IPS DF 6.9 (cell line): ENCODE measurements around the gene CYP4F22.
"Not testable (repeated sequence)": the region's sequence is repeated elsewhere in the genome, so short reads cannot be mapped to it uniquely, and the experiment has no call there.

ENCODE experiments used
- DNase-seq: peaks from one replicate; pipeline ENCODE4 v3.0.0-alpha.2; 2013; ENCODE audit warnings: low read depth, low spot score
- H3K27ac ChIP-seq: one replicate; pipeline ENCODE4 v1.5.1; 2013; ENCODE audit warnings: low read length, control low read depth
- H3K27me3 ChIP-seq: 2 replicates; pipeline ENCODE4 v1.6.1; 2013; ENCODE audit warnings: mild to moderate bottlenecking, low read length; ENCODE audit not compliant: control insufficient read depth, insufficient read depth
- H3K36me3 ChIP-seq: 2 replicates; pipeline ENCODE4 v1.6.1; 2013; ENCODE audit warnings: low read length; ENCODE audit not compliant: control insufficient read depth, insufficient read depth
- H3K4me1 ChIP-seq: 2 replicates; pipeline ENCODE4 v1.6.1; 2013; ENCODE audit warnings: low read length; ENCODE audit not compliant: control insufficient read depth, insufficient read depth
- H3K4me3 ChIP-seq: 2 replicates; pipeline ENCODE4 v1.5.1; 2013; ENCODE audit warnings: mild to moderate bottlenecking, low read length
- H3K9me3 ChIP-seq: 2 replicates; pipeline ENCODE4 v1.6.1; 2013; ENCODE audit warnings: low read length, inconsistent platforms; ENCODE audit not compliant: control insufficient read depth, insufficient read depth
- WGBS: extraction: QIAGEN DNeasy Blood & Tissue Kit; methylation state at CpG from one replicate; pipeline ENCODE4 v1.1.7; 2013; ENCODE audit warnings: mixed read lengths, missing lambda C conversion rate; ENCODE audit not compliant: insufficient read length, insufficient coverage; 5-methylcytosine and 5-hydroxymethylcytosine counted together

Gene CYP4F22

GRCh38 chr19:15495151-15495550 lies 13.2 kb upstream of the CYP4F22 start:
- H3K27ac ChIP-seq, result no peak overlapping the region
- no CpG with 5 or more reads among the region's 1 CpG for whole genome bisulfite sequencing

DNA sequence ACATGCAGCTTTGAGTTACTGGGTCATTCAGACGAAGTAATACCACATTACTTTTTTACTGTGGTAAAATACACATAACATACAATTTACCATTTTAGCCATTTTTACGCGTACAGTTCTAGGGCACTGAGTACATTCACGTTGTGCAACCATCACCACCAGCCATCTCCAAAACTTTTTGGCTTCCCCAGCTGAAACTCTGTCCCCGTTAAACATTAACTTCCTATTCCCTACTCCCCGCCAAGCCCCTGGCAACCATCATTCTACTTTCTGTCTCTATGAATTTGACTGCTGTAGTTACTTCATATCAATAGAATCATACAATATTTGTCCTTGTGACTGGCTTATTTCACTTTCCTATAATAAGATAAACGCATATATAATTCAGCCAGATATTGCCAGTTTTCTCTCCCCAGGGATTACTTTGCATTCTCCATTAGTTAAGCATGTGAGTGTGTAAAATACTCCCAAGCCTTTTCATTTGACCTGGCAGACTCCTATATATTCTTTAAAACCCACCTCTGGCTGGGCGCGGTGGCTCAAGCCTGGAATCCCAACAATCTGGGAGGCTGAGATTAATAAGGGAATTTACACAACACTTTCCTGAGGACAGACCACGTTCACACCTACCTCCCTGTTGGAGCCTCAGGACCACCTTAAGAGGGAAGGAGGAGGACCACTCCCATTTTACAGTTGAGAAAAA lies 10.0 kb upstream of the CYP4F22 start:
- H3K27ac ChIP-seq, result no peak overlapping the region
- peaks cover 7% of the 10 kb centered on the region for H3K9me3 ChIP-seq
- H3K4me3 ChIP-seq, result no peak overlapping the region
- WGBS, result no CpG with 5 or more reads among the region's 10 CpGs
- H3K27me3 ChIP-seq, result no peaks in the 10 kb centered on the region
- no peaks in the 10 kb centered on the region for H3K4me1 ChIP-seq
- no peak for DNase-seq
- no peaks in the 10 kb centered on the region for H3K36me3 ChIP-seq

More at GRCh38 chr19:15495151-15495550, 13.2 kb upstream of the CYP4F22 start:
- Histone ChIP-seq H3K4me1 (no peaks in the 10 kb centered on the region), H3K36me3 (no peaks in the 10 kb centered on the region), H3K4me3 (no peak overlapping the region), H3K9me3 (peaks cover 4% of the 10 kb centered on the region), H3K27me3 (no peaks in the 10 kb centered on the region)
- no peak for DNase-seq

GRCh38 chr19:15498910-15499309 lies 9.4 kb upstream of the CYP4F22 start:
- WGBS, result no CpG with 5 or more reads among the region's 6 CpGs
- H3K27ac ChIP-seq, result no peak overlapping the region
- no peaks in the 10 kb centered on the region for H3K27me3 ChIP-seq
- DNase-seq, result no peak
- no peaks in the 10 kb centered on the region for H3K36me3 ChIP-seq
- peaks cover 7% of the 10 kb centered on the region for H3K9me3 ChIP-seq
- no peak overlapping the region for H3K4me3 ChIP-seq
- no peaks in the 10 kb centered on the region for H3K4me1 ChIP-seq

DNA sequence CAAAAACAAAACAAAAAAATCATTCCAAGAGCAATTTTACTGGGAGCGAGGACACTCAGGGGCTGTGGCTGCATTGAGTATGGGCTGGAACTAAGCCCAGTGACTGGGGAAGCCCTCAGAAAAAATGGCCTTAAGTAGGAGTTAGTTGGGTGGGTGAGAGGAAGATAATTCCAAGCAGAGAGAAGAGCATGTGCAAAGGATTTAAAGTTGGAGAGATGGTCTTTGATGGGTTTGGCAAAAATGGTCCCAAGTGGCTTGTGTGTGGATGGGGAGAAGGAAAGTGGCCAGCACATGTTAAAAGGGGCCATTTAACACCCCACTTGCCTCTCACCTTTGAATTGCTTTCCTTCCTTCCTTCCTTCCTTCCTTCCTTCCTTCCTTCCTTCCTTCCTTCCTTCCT lies 6.7 kb upstream of the CYP4F22 start:
- Histone ChIP-seq H3K27me3 (no peaks in the 10 kb centered on the region), H3K4me3 (no peak overlapping the region), H3K9me3 (peaks cover 10% of the 10 kb centered on the region), H3K4me1 (no peaks in the 10 kb centered on the region), H3K27ac (no peak overlapping the region), H3K36me3 (no peaks in the 10 kb centered on the region)
- no CpG with 5 or more reads among the region's 1 CpG for WGBS
- no peak for DNase-seq

GRCh38 chr19:15502264-15502663 lies 6.1 kb upstream of the CYP4F22 start:
- no CpG with 5 or more reads among the region's 1 CpG for WGBS
- H3K4me1 ChIP-seq, result no peaks in the 10 kb centered on the region
- no peak overlapping the region for H3K27ac ChIP-seq
- peaks cover 12% of the 10 kb centered on the region for H3K9me3 ChIP-seq
- no peaks in the 10 kb centered on the region for H3K27me3 ChIP-seq
- H3K36me3 ChIP-seq, result no peaks in the 10 kb centered on the region
- H3K4me3 ChIP-seq, result no peak overlapping the region
- DNase-seq, result no peak

- no peak overlapping the region for H3K4me3 ChIP-seq
- WGBS, result no CpG with 5 or more reads among the region's 5 CpGs
- H3K27me3 ChIP-seq, result no peaks in the 10 kb centered on the region
- no peaks in the 10 kb centered on the region for H3K36me3 ChIP-seq
- peaks cover 18% of the 10 kb centered on the region for H3K9me3 ChIP-seq
- H3K27ac ChIP-seq, result no peak overlapping the region
- DNase-seq, result no peak
- H3K4me1 ChIP-seq, result no peaks in the 10 kb centered on the region
These were observed 2.2 kb upstream of the CYP4F22 start for GRCh38 chr19:15506074-15506571.

DNA sequence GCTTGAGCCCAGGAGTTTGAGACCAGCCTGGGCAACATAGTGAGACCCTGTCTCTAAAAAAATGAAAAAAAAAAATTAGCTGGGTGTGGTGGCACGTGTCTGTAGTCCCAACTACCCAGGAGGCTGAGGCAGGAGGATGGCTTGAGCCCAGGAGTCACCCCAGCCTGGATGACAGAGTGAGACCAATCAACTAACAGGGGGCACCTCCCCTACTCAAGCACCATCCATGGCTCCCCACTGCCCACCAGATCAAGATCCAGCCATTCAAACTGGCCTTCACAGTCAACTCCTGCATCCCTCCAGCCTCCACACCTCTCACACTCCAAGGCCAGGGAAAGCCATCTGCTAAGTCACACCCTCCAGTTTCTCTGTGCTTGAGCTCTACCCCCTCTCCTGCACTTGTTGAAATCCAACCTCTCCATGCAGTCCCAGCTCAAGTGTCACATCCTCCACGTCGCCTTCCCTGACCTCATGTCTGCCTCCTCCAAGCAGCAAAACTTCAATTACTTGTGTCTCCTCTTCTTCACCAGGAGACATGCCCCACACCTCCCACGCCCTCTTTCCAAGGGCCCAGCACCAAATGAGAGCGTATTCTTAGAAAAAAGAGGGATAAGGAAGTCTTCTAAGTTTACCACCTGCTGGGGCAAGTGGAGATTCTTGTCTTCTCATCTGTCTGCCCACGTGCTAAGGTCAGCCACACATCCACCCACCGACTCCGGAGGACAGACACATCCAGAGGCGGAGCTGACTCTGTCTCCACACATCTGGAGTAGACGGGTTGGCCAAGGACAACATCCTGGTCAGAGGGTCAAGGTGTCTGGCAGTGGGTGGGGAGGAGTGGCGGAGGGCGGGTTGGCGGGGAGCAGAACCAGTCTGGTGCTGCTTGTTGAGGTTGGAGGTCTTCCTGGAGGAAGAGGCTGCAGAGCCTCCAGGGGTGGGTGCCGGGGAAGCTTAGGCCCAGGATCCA lies 974 bp upstream of the CYP4F22 start:
- Histone ChIP-seq H3K4me1 (no peaks in the 10 kb centered on the region; the same call in 1 of the 2 replicates), H3K4me3 (no peak overlapping the region), H3K9me3 (peaks cover 18% of the 10 kb centered on the region), H3K36me3 (no peaks in the 10 kb centered on the region), H3K27me3 (no peaks in the 10 kb centered on the region), H3K27ac (no peak overlapping the region)
- no peak for DNase-seq
- no CpG with 5 or more reads among the region's 14 CpGs for WGBS

- peaks cover 14% of the 10 kb centered on the region for H3K9me3 ChIP-seq
- no peak overlapping the region for H3K27ac ChIP-seq
- no peaks in the 10 kb centered on the region for H3K27me3 ChIP-seq
- H3K4me1 ChIP-seq, result no peaks in the 10 kb centered on the region; the same call in 1 of the 2 replicates
- DNase-seq, result no peak
- WGBS, result no CpG with 5 or more reads among the region's 19 CpGs
- H3K4me3 ChIP-seq, result no peak overlapping the region
- H3K36me3 ChIP-seq, result no peaks in the 10 kb centered on the region
These were observed 3.5 kb downstream of the CYP4F22 start for GRCh38 chr19:15511671-15512424.

GRCh38 chr19:15515227-15515625 lies 6.9 kb downstream of the CYP4F22 start:
- H3K9me3 ChIP-seq, result peaks cover 12% of the 10 kb centered on the region
- WGBS, result no CpG with 5 or more reads among the region's 9 CpGs

DNA sequence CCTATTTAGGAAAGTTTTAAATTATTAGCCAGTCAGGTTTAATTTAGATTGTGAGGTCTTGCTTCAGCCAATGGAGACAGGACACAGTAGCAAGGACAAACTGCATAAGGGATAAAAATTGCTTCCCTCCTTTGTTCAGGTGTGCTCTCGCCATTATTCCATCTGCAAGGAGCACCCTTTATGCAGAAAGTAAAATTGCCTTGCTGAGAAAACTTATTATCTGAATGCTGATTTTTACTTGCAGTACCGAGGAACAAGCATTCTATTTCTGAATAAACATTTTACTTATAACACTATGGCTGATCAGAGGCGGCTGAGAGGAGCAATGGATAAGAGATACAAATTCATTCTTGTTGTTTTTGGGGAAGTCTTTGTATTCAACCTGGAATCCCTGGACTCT lies 8.0 kb downstream of the CYP4F22 start:
- no peak for DNase-seq
- WGBS, result no CpG with 5 or more reads among the region's 3 CpGs
- H3K4me1 ChIP-seq, result no peaks in the 10 kb centered on the region; the same call in 1 of the 2 replicates
- H3K4me3 ChIP-seq, result no peak overlapping the region
- no peaks in the 10 kb centered on the region for H3K27me3 ChIP-seq
- no peak overlapping the region for H3K27ac ChIP-seq
- H3K36me3 ChIP-seq, result no peaks in the 10 kb centered on the region
- H3K9me3 ChIP-seq, result peaks cover 11% of the 10 kb centered on the region

More at GRCh38 chr19:15515227-15515625, 6.9 kb downstream of the CYP4F22 start:
- DNase-seq, H3K4me3 ChIP-seq, H3K36me3 ChIP-seq, H3K27me3 ChIP-seq, H3K4me1 ChIP-seq, H3K27ac ChIP-seq: not testable (repeated sequence)
